AG10803 (cell line): ENCODE results near the gene HIRA.
A peak's percentile ranks its signal among the peaks of the same experiment; 100 is the strongest.

ENCODE experiments used
- DNase-seq: peaks from one replicate; pipeline ENCODE4 v3.0.0; 2010; ENCODE audit warnings: low read depth
- H3K4me3 ChIP-seq: 2 replicates; pipeline ENCODE4 v1.5.1; 2011; ENCODE audit warnings: mild to moderate bottlenecking, low read length, control low read depth
- TF ChIP-seq, protein P1 (sequence below): conservative IDR thresholded peaks from 2 replicates; pipeline ENCODE4 v1.5.1; 2011; ENCODE audit warnings: mild to moderate bottlenecking, low read length, control low read depth, inconsistent platforms

The HIRA gene, protein sequence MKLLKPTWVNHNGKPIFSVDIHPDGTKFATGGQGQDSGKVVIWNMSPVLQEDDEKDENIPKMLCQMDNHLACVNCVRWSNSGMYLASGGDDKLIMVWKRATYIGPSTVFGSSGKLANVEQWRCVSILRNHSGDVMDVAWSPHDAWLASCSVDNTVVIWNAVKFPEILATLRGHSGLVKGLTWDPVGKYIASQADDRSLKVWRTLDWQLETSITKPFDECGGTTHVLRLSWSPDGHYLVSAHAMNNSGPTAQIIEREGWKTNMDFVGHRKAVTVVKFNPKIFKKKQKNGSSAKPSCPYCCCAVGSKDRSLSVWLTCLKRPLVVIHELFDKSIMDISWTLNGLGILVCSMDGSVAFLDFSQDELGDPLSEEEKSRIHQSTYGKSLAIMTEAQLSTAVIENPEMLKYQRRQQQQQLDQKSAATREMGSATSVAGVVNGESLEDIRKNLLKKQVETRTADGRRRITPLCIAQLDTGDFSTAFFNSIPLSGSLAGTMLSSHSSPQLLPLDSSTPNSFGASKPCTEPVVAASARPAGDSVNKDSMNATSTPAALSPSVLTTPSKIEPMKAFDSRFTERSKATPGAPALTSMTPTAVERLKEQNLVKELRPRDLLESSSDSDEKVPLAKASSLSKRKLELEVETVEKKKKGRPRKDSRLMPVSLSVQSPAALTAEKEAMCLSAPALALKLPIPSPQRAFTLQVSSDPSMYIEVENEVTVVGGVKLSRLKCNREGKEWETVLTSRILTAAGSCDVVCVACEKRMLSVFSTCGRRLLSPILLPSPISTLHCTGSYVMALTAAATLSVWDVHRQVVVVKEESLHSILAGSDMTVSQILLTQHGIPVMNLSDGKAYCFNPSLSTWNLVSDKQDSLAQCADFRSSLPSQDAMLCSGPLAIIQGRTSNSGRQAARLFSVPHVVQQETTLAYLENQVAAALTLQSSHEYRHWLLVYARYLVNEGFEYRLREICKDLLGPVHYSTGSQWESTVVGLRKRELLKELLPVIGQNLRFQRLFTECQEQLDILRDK

DNA sequence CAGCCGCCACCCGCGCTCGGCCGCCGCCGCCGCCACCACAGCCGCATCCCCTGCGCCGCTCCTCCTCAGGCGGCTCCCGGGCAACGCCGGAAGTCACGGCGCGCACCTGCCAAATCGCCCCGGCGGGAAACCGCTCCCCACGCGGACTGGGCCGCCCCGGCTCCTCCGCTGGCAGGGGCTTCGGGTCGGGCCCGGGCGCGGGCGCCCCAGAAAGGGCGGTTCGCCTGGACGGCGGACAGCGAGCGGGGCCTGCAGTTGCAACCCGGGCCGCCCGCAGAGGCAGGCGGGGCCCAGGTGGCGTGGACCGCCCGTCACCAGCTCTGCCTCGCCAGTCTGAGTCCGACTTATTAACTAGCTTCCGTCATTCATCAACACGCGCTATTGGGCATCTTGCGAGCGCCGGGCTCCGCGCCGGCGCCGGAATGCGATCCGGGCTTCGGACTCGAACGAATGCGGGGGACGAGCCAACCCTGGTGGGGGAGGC, at the start of gene HIRA:
HIRA (minus strand) TSS at position 85 of the 484 bp plus-strand sequence. CDS start 257 bp downstream, outside the sequence.
- peak; percentile 69 for DNase-seq
- peak within 1 kb of the TSS; percentile 91 for H3K4me3 ChIP-seq
- TF ChIP-seq, protein P1, sequence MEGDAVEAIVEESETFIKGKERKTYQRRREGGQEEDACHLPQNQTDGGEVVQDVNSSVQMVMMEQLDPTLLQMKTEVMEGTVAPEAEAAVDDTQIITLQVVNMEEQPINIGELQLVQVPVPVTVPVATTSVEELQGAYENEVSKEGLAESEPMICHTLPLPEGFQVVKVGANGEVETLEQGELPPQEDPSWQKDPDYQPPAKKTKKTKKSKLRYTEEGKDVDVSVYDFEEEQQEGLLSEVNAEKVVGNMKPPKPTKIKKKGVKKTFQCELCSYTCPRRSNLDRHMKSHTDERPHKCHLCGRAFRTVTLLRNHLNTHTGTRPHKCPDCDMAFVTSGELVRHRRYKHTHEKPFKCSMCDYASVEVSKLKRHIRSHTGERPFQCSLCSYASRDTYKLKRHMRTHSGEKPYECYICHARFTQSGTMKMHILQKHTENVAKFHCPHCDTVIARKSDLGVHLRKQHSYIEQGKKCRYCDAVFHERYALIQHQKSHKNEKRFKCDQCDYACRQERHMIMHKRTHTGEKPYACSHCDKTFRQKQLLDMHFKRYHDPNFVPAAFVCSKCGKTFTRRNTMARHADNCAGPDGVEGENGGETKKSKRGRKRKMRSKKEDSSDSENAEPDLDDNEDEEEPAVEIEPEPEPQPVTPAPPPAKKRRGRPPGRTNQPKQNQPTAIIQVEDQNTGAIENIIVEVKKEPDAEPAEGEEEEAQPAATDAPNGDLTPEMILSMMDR: no peak

DNA sequence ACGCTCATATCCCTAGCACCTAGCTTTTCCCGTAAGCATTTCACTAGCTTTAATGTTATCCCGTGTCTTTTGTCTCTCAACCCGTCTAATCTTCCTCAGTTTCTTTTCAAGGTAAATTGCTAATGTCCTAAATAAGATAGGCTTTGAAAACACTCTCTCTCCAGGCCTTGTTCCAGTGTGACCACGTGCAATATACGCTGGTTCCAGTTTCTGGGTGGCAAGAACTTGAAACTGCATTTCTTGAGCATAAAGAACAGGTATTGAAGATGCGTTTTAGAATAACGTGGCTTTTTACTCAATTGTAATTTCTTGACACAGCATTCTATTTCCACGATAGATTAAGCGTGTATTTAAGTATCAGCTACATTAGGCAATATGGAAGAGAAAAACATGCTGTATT, 49.3 kb upstream of the HIRA start:
- DNase-seq: no peak
- TF ChIP-seq, protein P1: no peak
- no peak overlapping the region; the same call in 1 of the 2 replicates for H3K4me3 ChIP-seq

DNA sequence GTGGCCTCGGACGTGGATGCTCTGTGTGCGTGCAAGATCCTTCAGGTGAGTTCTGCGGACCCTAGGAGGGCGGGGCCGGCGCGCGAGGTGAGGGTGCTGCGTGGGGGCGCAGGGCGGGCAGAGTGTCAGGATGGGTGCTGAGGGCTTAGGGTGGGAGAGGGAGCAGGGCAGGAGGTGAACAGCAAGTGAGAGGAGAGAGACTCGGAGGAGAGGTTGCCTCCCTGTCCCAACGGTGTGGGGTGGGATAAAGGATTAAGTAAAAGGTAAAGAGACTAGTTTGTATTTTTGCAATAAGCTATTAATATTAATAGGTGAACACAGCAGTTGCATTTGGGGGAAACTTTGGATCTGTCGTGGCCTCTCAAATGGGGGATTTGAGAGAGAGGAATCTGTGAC, 48.6 kb upstream of the HIRA start:
- H3K4me3 ChIP-seq: peak overlapping the region; percentile 72
- TF ChIP-seq, protein P1: no peak
- no peak for DNase-seq

DNA sequence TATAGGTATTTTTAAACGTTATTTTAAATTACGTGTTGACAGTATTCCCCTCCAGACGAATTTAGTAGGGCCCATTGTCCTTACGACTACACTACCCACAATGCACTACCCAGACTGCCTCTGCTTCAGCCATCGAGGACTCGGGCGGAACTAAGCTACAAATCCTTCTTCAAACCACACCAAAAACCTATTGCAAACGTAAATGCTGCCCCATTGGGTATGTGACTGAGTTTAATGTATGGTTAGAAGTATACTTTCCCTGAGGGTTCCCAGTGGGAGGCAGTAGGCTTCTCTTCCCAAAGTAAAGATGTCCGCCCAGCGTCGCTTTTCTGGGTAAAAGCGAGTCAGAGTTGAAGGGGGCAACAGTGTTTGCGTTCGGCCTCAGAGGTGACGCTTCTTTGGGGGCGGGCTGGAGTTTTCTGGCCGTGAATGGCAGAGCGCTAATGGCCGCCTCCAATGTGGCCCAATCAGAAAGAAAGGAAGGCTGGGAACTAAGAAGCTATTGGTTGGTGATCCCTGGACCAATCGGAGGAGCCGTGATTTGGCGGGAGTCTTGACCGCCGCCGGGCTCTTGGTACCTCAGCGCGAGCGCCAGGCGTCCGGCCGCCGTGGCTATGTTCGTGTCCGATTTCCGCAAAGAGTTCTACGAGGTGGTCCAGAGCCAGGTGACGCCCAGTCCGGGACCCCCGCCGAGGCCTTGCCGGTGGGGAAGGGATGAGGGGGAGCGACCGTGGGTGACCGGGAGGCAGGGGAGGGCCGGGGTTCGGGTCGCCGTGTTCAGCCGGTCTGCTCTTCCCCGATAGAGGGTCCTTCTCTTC, 48.0 kb upstream of the HIRA start, which contains the start of gene CDC45:
CDC45 (plus strand) TSS at position 566 of the 818 bp plus-strand sequence; CDS start at position 615, 49 bp downstream.
- H3K4me3 ChIP-seq: peak within 1 kb of the TSS; percentile 97
- TF ChIP-seq, protein P1: no peak
- peak; percentile 99 for DNase-seq

DNA sequence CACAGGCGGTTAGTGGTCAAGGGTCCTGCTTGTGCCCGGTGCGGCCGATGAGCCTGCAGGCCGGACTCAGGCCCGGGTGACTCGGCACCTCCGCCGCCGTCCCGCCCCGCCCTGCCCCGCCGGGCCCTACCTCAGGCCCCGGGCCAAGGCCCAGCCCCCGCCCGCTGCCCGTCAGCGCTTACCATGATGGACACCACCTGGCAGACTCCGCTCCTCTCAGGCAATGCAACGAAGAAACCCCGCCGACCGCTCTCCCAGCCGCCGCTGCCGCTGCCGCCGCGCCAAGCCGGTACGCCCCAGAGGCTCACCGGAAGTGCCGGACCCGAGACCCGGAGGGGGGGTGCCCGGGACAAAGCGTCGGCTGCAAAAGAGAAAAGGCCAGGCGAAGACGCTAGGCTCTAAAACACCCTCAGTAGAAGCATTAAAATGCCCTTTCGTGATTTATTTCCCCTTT, 47.4 kb upstream of the HIRA start, which contains the start of gene UFD1:
UFD1 (minus strand) TSS at position 293 of the 454 bp plus-strand sequence; CDS start at position 185, 108 bp downstream.
- peak within 1 kb of the TSS; percentile 97 for H3K4me3 ChIP-seq
- TF ChIP-seq, protein P1: no peak
- DNase-seq: peak; percentile 84
